Loucy (cell line): ENCODE measurements around the gene EXD3.

Experiments used
- H2AFZ ChIP-seq: fragments of 200-600 bp; sonication (generic); 2 replicates; pipeline ENCODE4 v1.6.0; 2016; ENCODE audit warnings: antibody characterized with exemption, mild to moderate bottlenecking, low read length, moderate library complexity
- H3F3A ChIP-seq: fragments of 200-600 bp; 2 replicates; pipeline ENCODE4 v1.6.0; 2016; ENCODE audit warnings: antibody characterized with exemption, low read depth, mild to moderate bottlenecking
- H3K27me3 ChIP-seq: fragments of 200-600 bp; sonication (generic); 2 replicates; pipeline ENCODE4 v1.6.1; 2014; ENCODE audit warnings: low read length, mild to moderate bottlenecking; ENCODE audit not compliant: insufficient read depth, poor library complexity, severe bottlenecking
- H3K36me3 ChIP-seq: fragments of 200-600 bp; sonication (generic); 2 replicates; pipeline ENCODE4 v1.6.1; 2016; ENCODE audit warnings: low read length; ENCODE audit not compliant: insufficient read depth
- H3K4me1 ChIP-seq: fragments of 200-600 bp; sonication (generic); 2 replicates; pipeline ENCODE4 v1.5.1; 2014; ENCODE audit warnings: low read length, mild to moderate bottlenecking; ENCODE audit not compliant: insufficient read depth, poor library complexity, severe bottlenecking
- H3K4me2 ChIP-seq: fragments of 200-600 bp; sonication (generic); 2 replicates; pipeline ENCODE4 v1.6.0; 2014; ENCODE audit warnings: antibody characterized with exemption, low read length, low read depth, mild to moderate bottlenecking; ENCODE audit not compliant: poor library complexity, severe bottlenecking
- H3K4me3 ChIP-seq: fragments of 200-600 bp; sonication (generic); 2 replicates; pipeline ENCODE4 v1.5.1; 2014; ENCODE audit warnings: low read length, mild to moderate bottlenecking, mixed read lengths; ENCODE audit not compliant: poor library complexity, severe bottlenecking
- H3K79me2 ChIP-seq: fragments of 200-600 bp; sonication (generic); 2 replicates; pipeline ENCODE4 v1.6.1; 2014; ENCODE audit warnings: low read length; ENCODE audit not compliant: insufficient read depth
- H3K9ac ChIP-seq: fragments of 200-600 bp; sonication (generic); 2 replicates; pipeline ENCODE4 v1.6.0; 2014; ENCODE audit warnings: mild to moderate bottlenecking, low read depth, low read length, moderate library complexity; ENCODE audit not compliant: poor library complexity, severe bottlenecking
- H3K9me2 ChIP-seq: fragments of 200-600 bp; sonication (generic); replicated peaks from 2 replicates; pipeline ENCODE4 v1.6.1; 2016; ENCODE audit warnings: low read depth, low read length, mixed read lengths
- H3K9me3 ChIP-seq: fragments of 200-600 bp; sonication (generic); 2 replicates; pipeline ENCODE4 v1.6.1; 2014; ENCODE audit warnings: mild to moderate bottlenecking, antibody characterized with exemption, low read length, low read depth; ENCODE audit not compliant: insufficient read depth
- H4K20me1 ChIP-seq: fragments of 200-600 bp; sonication (generic); 2 replicates; pipeline ENCODE4 v1.6.0; 2014; ENCODE audit warnings: antibody characterized with exemption, low read length, mild to moderate bottlenecking; ENCODE audit not compliant: insufficient read depth, poor library complexity, severe bottlenecking
- CTCF ChIP-seq: fragments of 200-600 bp; sonication (generic); conservative IDR thresholded peaks from 2 replicates; pipeline ENCODE4 v1.5.1; 2014; ENCODE audit warnings: mild to moderate bottlenecking, antibody characterized with exemption, low read length
- EZH2phosphoT487 ChIP-seq: fragments of 200-600 bp; IDR thresholded peaks from 2 replicates; pipeline ENCODE4 v1.6.1; 2018; ENCODE audit warnings: antibody characterized with exemption, mild to moderate bottlenecking, moderate library complexity, borderline replicate concordance

Gene EXD3

DNA sequence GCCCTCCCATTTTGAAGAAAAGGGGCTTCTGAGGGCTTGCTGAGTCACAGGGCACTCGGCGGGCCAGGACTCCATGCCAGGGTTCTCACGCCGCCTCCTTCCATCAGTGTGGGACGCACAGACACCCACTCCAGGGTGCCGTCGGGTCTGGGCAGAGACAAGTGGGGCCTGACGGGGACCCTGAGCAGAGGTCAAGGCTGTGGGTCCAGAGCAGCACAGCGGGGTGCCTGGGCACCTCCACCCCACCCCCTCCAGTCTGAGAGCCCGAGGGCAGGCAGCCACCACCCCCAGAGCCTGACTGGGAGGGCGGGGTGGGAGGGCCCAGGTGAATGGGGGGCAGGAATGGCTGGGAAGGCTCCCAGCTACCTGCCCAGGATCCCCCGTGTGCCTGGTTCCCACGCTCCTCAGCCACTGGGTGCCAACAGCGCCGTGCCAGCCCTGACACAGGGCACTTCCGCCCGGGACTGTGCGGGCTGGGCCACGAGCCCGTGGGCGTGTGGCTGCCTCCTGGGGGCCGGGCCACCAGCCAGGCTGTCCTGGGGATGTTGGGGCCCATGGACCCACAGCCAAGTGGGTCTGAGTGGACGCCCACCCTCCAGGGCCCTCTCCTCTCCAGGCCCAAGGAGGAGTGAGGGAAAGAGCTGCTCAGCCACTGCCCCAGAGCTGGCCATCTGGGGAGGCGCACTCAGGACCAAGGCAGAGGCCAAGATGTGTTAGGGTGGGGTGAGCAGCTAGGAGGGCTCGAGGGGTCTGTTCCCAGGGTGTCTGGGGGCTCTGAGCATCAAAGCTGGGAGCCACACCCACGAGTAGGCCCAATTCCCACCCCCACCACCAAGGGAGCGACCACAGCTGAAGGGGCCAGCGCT is 110.7 kb downstream of the EXD3 start:
- no peak overlapping the region for H3K4me2 ChIP-seq

DNA sequence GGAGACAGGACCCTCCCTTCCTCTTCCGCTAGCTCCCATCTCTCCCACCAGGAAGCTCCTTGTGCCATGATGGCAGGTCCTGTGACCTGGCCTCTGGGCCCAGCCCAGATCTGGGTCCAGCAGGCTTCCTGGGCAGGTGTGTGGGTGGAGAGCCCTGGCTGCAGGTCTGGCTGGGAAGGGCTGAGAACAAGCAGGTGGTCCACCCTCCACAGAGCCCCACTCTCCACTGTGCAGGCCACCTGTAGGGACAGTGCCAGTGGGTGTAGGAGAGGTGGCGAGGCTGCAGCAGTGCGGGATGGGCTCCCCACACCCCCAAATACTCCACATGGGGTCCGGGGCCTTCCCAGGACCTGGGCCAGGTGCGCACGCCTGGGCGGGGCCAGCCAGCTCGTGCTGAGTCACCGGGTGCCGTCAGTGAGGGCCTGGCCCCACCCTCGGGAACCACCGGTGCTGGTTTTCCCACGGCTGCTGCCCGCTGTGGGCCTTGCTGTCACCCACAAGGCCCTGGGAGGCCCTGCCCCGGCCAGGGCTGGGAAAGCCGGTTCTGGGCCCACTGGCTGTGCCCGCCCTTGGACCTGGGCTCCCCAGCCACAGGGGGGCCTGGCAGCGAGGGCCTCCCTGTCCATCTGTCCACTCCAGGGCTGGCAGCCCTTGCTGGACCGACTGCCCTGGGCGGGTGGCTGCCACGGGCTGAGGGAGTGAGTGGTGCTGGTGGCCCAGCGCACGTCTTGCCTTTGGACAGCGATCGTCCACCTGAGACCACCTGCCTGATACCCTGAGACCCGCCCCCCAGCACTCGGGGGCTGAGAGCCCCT is 111.6 kb downstream of the EXD3 start:
- TF ChIP-seq CTCF (no peak), EZH2phosphoT487 (no peak)
- Histone ChIP-seq H3K4me2 (no peak overlapping the region), H3K9me3 (no peaks in the 10 kb centered on the region), H3K79me2 (no peaks in the 10 kb centered on the region), H3K4me1 (no peaks in the 10 kb centered on the region), H3K27me3 (no peaks in the 10 kb centered on the region), H4K20me1 (no peaks in the 10 kb centered on the region), H2AFZ (no peak overlapping the region), H3K9ac (no peak overlapping the region), H3K36me3 (no peaks in the 10 kb centered on the region), H3F3A (no peaks in the 10 kb centered on the region), H3K4me3 (no peak overlapping the region), H3K9me2 (no peaks in the 10 kb centered on the region)

More for the DNA sequence above, 110.7 kb downstream of the EXD3 start:
- Histone ChIP-seq H3K36me3 (no peaks in the 10 kb centered on the region), H2AFZ (no peak overlapping the region), H3K9me3 (no peaks in the 10 kb centered on the region), H3F3A (no peaks in the 10 kb centered on the region), H3K9me2 (no peaks in the 10 kb centered on the region), H3K27me3 (no peaks in the 10 kb centered on the region), H3K4me1 (no peaks in the 10 kb centered on the region), H4K20me1 (no peaks in the 10 kb centered on the region), H3K79me2 (no peaks in the 10 kb centered on the region), H3K4me3 (no peak overlapping the region), H3K9ac (no peak overlapping the region)
- TF ChIP-seq CTCF (no peak), EZH2phosphoT487 (no peak)

DNA sequence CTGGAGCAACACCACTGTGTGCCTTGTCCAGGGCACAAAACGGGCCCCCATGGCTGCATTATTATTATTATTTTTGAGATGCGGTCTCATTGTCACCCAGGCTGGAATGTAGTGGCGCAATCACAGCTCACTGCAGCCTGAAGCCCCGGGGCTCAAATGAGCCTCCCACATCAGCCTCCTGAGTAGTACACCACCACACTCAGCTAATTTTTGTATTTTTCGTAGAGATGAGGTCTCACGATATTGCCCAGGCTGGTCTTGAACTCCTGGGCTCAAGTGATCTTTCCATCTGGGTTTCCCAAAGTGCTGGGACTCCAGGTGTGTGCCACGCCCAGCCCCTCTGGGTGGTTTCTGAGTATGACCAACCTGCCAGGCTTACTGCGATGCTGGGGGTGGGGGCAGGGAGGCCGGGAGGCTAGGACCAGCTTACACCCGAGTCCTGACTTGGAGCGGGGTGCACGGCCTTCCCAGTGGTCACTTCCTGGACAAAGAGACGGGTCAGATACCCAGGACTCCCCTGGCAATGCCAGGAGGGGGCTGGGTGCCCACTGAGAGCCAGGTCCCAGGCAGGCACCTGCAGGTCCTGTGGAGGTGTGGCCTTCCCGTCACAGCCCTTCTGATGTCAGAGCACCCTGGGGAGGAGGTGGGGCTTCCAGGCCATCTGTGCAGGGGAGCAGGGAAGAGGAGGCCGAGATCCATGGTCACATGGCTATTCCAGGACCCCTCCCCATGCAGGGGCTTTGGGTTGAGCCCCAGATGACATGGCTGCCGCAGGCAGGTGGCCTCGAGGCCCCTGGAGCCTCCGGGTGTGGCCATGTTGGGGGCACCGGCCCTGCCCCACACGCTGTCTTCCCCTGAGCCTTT is 112.5 kb downstream of the EXD3 start:
- H2AFZ ChIP-seq, result no peak overlapping the region
- H4K20me1 ChIP-seq, result no peaks in the 10 kb centered on the region
- H3K4me1 ChIP-seq, result no peaks in the 10 kb centered on the region
- no peaks in the 10 kb centered on the region for H3K9me3 ChIP-seq
- no peak overlapping the region for H3K4me2 ChIP-seq
- H3F3A ChIP-seq, result no peaks in the 10 kb centered on the region
- no peaks in the 10 kb centered on the region for H3K27me3 ChIP-seq
- no peaks in the 10 kb centered on the region for H3K9me2 ChIP-seq
- H3K4me3 ChIP-seq, result no peak overlapping the region
- no peaks in the 10 kb centered on the region for H3K79me2 ChIP-seq
- TF ChIP-seq CTCF, result no peak
- no peak for TF ChIP-seq EZH2phosphoT487
- H3K36me3 ChIP-seq, result no peaks in the 10 kb centered on the region
- H3K9ac ChIP-seq, result no peak overlapping the region
